HG02678 (cell line): ENCODE measurements around the gene ZXDC.

Source experiments
- ATAC-seq: cut with Tn5 transposase; IDR thresholded peaks from one replicate; pipeline ENCODE4 v1.9.1; 2021; ENCODE audit warnings: mild to moderate bottlenecking, moderate library complexity; ENCODE audit not compliant: unreplicated experiment

The ZXDC gene

GRCh38 chr3:126476166-126477060, 722 bp upstream of the ZXDC start:
- peak; percentile 22 for ATAC-seq

GRCh38 chr3:126474498-126475412, 936 bp downstream of the ZXDC start:
- ATAC-seq: peak; percentile 14

DNA sequence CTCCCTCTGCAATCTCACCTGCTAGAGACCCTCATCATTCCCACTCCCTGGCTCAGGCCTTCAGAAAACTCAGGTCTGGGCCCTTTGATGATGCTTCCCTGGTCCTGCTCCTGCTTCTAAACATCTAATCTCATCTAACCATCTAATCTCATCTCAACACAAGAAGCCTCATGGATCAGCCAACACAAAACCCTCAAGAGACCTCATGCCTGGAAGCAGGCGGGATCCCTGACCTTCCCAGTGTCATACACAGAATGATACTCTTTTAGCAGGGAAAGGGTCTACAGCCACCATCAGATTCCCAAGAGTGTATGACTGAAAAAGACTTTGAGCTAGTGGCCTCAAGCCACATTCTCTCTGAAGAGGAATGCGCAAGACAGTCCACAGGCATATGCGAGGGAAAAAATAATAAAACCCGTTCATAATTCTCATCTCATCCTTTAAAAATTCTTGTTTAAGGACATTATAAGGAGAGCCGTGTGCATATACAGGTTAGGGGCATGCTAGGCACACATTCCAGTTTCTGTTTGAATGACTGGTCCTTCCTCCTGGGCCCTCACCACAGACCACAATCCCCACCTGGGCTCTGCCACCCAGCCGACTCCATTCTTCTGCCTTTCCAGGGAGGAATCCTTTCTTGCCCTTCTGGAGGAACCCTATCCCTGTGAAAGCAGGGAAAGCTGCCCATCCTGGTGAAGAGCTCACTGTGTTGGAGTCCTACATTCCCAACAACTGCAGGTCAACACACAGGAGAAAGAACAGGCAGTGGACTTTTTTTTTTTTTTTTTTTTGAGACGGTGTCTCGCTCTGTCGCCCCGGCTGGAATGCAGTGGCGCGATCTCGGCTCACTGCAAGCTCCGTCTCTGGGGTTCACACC, 2.2 kb downstream of the ZXDC start:
- ATAC-seq: no peak

GRCh38 chr3:126472277-126473006, 3.2 kb downstream of the ZXDC start:
- ATAC-seq: no peak

DNA sequence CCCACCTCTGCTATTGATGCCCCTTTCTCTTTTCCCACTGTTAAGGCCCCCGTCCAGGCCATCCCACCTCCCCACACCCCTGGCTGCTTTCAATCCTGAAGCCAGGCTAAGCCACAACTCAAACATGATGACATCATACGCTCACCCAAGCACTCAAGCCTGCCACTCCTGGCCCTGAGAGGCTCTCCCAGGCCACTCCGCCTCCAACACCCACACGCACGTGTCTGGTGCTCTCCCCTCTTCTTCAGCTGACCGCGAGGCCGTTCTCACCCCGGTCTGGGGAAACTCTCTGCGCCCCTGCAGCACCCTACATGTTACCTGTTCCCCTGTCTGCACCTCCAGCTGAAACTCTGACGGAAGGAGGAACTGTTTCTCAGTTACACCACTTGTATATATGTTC, 6.2 kb downstream of the ZXDC start:
- no peak for ATAC-seq

- ATAC-seq: no peak
Measured at GRCh38 chr3:126468028-126468891, 7.4 kb downstream of the ZXDC start.

DNA sequence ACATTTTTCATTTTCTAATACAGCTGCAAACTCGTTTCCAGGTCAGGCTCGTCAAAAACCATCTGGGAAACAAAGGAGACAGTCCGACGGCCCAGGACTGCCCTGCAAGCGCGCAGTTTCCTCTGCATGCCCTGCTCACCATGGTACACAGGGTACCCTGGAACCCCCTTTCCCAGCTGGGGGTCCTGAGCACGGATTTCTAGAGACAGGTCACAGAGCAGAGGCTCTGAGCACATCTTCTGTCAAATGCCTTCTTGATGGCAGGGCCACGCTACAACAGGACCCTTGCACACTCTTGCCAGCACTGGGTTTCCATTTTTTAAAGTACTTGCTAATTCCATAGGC, 8.1 kb downstream of the ZXDC start:
- ATAC-seq: no peak

GRCh38 chr3:126466886-126467610, 8.6 kb downstream of the ZXDC start:
- no peak for ATAC-seq

DNA sequence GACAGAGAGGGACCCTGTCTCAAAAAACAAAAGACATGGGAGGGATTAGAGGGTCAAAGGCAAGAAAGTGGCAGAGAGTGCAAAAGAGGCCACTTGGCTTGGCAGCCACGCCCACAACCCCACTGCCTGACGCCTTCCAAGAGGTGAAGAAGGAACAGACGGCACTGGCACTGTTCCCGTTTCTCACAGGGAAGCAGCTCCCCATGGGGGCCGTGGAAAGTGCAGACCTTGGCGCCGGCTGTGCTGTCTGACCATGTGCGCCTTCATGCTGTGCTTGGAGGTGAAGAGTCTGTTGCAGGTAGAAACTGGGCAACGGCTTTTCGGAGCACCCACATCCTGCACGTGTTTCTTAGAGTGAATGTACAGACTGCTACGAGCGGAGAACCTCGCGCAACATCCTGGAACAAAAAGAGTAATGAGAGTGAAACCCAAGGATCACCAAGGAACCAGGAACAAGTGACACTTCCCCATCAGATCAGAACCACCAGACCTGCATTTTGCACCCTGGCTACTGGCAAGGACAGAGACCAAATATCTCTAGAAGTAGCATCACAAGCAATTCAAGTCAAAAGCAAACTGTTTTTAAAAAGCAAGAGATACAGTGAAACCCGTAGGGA, 9.7 kb downstream of the ZXDC start:
- ATAC-seq: no peak

GRCh38 chr3:126464997-126465396, 10.7 kb downstream of the ZXDC start:
- ATAC-seq: no peak

DNA sequence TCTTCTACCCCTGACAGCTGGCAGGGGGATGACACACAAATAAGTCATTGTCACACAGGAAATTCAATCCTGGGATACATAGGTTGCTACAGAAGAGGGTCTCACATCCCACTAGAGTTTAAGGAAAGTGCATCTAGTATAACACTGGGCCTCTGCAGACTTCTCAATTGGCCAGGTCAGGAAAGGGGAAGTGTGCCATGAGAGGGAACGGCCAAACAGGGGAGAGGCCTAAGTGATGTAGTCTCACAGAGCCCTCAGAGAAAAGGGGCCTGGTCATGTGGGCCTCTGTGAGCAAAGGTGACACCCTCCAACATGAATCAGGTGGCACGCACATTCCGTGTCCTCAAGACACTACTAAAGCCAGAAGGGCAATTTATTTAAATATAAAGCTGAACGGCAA, 11.2 kb downstream of the ZXDC start:
- ATAC-seq: no peak

DNA sequence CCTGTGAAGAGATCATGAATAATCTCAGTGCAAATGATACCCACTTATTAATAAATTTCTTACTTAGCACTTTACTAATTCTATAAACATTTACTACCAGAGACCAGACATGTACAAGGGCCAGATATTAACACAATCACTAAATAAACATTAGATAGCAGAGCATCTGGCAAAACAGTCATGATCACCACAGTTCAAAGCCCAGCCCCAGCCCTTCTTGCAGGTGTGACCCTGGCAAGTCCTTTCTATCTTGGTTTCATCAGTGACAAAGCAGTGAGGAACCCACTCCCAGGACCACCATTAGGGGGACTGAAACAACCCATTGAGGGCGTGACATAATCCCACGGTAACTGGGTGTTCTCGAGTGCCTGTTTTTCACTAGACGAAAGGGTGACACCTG, 11.6 kb downstream of the ZXDC start:
- ATAC-seq: no peak

GRCh38 chr3:126463521-126463920, 12.2 kb downstream of the ZXDC start:
- ATAC-seq: no peak

GRCh38 chr3:126461450-126462070, 14.1 kb downstream of the ZXDC start:
- ATAC-seq: no peak

DNA sequence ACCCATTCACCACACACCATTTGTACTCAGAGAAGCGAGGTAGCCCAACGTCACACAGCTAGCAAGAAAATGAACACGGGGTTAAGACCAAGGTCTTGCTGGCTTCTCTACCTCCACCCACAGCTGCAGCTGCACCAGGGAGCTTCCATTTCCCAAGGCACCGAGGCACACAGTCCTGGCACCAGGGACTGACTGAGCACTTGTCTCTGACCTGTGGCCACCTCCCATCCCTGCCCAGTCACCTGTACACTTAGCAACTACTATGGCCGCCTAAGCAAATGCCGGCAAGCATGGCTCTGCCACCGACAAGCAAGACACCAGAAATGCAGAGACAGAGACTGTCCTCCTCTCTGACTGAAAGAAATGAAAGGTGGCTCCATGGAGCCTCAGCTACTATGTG, 15.3 kb downstream of the ZXDC start:
- no peak for ATAC-seq

DNA sequence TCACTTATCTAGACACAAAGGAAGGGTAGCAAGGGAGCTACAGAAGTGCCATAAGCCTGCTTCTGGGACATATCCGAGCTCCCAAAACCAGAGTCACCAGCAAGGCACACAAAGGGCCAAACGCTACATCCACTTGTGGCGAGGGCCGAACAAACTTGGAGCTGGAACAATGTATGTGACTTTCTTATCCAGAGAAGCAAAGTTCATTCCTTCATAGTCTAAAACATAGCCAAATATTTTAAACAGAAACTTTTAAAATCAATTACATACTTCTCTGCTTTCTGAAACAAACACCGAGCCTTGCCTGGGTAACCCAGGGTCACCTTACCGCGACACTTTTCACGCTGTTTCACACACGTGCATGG, 15.9 kb downstream of the ZXDC start:
- ATAC-seq: no peak

DNA sequence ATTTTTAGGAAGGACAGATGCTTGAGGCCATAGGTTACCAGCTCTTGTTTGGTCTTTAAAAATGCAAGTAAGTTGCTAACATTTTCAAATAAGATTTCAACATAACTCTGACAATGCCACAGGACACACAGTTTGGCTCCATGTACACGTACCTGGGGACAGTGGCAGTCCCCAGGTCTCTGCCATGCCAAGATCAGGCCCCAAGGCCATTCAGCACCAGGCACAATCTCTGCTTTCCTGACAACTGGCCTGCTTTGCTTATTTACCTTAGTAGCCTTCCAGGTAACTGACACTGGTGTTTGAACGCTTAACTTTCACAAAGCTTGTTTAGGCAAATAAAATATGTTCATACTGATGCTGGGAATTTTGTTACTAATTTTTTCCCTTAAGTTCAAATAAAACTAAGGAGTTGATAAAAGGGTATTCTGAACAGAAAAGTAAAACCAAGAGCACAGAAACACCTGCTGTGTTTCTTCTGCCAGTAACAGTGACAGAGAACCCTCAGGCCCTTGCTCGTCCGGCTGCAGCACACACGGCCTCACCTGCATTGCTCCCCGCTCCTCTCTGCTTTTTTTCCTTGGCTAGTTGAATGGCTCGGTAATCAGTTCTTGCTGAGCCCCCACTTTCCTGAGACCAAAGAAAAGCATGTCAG, 16.5 kb downstream of the ZXDC start:
- ATAC-seq: no peak
